AG04450 (cell line): Measurements from ENCODE around the gene KCNAB2. TPM values are rescaled to one million over a fixed set of nuclear protein-coding genes. Genes with fewer than 3 reads are reported as not detected.

Experiments used
- CTCF ChIA-PET: fragments of 300-600, 350-600 bp; formaldehyde crosslinking; extraction: SDS; loops from one replicate; lab custom pipeline; 2022; ENCODE audit warnings: antibody characterized with exemption, inconsistent platforms; lab: Charles Lee
- POLR2A ChIA-PET: fragments of 350-600 bp; formaldehyde crosslinking; extraction: SDS; loops from one replicate; lab custom pipeline; 2021; ENCODE audit warnings: antibody characterized with exemption, inconsistent platforms; lab: Yijun Ruan, JAX
- DNase-seq: peaks from one replicate; pipeline ENCODE4 v3.0.0-alpha.2; 2011; ENCODE audit warnings: low read depth, low spot score
- H3K27ac ChIP-seq: one replicate; pipeline ENCODE4 v1.5.1; 2012; ENCODE audit warnings: low read depth, low read length, control low read depth
- H3K27me3 ChIP-seq: one replicate; pipeline ENCODE4 v1.6.0; 2012; ENCODE audit warnings: low read length; ENCODE audit not compliant: control insufficient read depth, insufficient read depth
- H3K4me3 ChIP-seq: 2 replicates; pipeline ENCODE4 v1.5.1; 2011; ENCODE audit warnings: mild to moderate bottlenecking, low read depth, low read length, control low read depth
- H3K9me3 ChIP-seq: 2 replicates; pipeline ENCODE4 v1.5.1; 2012; ENCODE audit warnings: low read length; ENCODE audit not compliant: control insufficient read depth, insufficient read depth
- polyA plus RNA-seq: library from polyadenylated mRNA; depleted of rRNA; stranded (reverse); fragments of >200 nt; gene quantifications from 2 replicates; pipeline ENCODE4 v1.2.3, GENCODE V29; 2011
- TF ChIP-seq, protein P1 (sequence below): IDR thresholded peaks from 2 replicates; pipeline ENCODE4 v1.5.1; 2011; ENCODE audit warnings: low read depth, low read length, control low read depth, inconsistent platforms

The KCNAB2 gene
- polyA plus RNA-seq, 1 experiment, result 3.1 TPM

DNA sequence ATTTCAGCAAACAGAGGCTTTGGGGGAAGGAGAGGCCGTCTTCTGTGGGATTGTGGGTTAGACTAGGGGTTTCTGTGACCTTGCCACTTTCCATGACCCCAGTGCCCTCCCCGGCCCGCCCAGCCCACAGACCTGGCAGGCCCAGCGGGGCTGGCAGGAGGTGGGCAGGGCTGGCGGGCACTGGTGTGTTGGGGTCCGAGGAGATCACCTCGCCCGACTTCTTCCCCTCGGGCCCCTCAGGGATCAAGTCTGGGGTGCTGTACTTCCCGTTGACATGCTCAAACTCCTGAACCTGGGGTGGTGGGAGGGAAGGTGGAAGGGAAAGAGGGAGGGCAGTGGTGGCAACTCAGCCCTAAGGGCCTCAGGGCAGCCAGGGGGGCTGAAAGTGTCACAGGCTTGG lies 78.1 kb downstream of the KCNAB2 start:
- TF ChIP-seq, protein P1, sequence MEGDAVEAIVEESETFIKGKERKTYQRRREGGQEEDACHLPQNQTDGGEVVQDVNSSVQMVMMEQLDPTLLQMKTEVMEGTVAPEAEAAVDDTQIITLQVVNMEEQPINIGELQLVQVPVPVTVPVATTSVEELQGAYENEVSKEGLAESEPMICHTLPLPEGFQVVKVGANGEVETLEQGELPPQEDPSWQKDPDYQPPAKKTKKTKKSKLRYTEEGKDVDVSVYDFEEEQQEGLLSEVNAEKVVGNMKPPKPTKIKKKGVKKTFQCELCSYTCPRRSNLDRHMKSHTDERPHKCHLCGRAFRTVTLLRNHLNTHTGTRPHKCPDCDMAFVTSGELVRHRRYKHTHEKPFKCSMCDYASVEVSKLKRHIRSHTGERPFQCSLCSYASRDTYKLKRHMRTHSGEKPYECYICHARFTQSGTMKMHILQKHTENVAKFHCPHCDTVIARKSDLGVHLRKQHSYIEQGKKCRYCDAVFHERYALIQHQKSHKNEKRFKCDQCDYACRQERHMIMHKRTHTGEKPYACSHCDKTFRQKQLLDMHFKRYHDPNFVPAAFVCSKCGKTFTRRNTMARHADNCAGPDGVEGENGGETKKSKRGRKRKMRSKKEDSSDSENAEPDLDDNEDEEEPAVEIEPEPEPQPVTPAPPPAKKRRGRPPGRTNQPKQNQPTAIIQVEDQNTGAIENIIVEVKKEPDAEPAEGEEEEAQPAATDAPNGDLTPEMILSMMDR, result no peak
- H3K27ac ChIP-seq, result no peak overlapping the region
- POLR2A ChIA-PET, result no interaction called here
- CTCF ChIA-PET, result no interaction called here
- peaks cover 12% of the 10 kb centered on the region; the same call in 1 of the 2 replicates for H3K9me3 ChIP-seq
- no peak for DNase-seq
- H3K4me3 ChIP-seq, result no peak overlapping the region
- no peaks in the 10 kb centered on the region for H3K27me3 ChIP-seq

DNA sequence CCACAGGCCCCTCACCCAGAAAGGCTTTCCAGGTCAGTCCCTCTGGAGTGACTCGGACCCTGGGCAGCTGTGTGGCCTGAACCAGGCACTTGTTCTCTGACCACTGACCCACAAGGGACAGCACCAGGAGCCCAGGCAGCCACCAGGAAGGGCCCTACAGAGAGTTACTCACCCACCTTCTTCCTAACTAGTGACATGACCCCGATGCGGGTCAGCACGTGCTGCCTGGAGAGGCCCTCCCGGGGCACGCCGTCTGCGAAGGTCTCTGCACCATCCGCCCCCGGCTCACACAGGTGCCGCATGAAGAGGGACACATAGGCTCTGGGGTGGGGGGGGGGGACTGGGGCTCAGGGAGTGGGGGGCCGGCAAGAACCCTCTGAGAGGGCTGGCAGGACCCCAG lies 78.7 kb downstream of the KCNAB2 start:
- H3K27ac ChIP-seq, result no peak overlapping the region
- no peaks in the 10 kb centered on the region for H3K27me3 ChIP-seq
- no peak overlapping the region for H3K4me3 ChIP-seq
- ChIA-PET POLR2A (no interaction called here), CTCF (no interaction called here)
- no peak for DNase-seq
- peaks cover 16% of the 10 kb centered on the region; the same call in 1 of the 2 replicates for H3K9me3 ChIP-seq
- TF ChIP-seq, protein P1, result no peak

DNA sequence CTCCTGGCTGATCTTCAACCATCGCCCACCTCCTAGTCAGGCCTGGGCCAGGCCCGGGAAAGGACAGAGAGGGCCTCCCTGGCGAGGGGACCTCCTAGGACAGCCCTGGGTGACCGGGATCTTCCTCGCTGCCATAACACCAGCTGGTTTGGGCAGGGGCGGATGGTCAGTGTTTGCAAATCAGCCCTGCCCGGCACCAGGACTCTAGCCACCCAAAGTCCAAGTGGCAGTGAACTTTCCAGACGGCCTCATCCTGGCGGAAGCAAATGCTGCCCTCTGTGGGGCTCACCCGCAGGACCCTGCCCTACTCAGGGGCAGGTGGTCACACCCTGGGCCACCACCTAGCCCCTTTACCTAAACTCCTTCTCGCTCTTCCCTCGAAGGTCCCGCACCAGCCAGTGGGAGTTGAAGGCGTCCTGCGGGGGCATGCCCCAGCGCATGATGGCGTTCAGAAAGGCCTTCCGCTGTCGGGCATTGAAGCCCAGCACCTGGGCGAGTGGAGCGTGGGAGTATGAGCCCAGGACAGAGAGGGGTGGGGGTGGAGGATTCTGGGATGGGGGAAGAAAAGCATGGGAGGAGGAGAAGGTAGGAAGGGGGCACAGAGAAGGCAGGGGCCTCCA lies 79.2 kb downstream of the KCNAB2 start:
- ChIA-PET CTCF (no interaction called here), POLR2A (no interaction called here)
- Histone ChIP-seq H3K4me3 (no peak overlapping the region), H3K27me3 (peaks cover 2% of the 10 kb centered on the region), H3K27ac (no peak overlapping the region), H3K9me3 (peaks cover 16% of the 10 kb centered on the region; the same call in 1 of the 2 replicates)
- TF ChIP-seq, protein P1, result no peak
- no peak for DNase-seq

DNA sequence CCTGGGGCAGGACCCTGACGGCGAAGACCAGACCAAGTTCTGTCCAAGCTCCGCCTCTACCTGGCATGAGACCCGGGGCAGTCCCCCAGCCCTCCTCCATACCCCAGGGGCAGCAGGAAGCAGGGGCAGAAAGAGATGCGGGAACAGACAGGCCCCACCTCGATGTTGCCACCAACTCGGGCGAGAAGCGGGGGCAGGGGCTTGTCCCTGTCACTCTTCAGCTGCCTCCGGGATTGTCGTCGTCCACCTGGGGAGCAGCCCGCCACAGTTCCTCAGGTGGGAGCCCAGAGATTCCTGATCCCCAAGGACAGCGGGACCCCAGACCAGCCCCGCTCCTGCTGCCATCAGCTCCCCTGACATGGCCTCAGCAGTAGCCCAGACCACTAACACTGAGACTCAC lies 79.7 kb downstream of the KCNAB2 start:
- Histone ChIP-seq H3K9me3 (peaks cover 16% of the 10 kb centered on the region; the same call in 1 of the 2 replicates), H3K27me3 (peaks cover 2% of the 10 kb centered on the region), H3K4me3 (no peak overlapping the region), H3K27ac (no peak overlapping the region)
- CTCF ChIA-PET, result no interaction called here
- TF ChIP-seq, protein P1, result no peak
- POLR2A ChIA-PET, result no interaction called here
- no peak for DNase-seq

DNA sequence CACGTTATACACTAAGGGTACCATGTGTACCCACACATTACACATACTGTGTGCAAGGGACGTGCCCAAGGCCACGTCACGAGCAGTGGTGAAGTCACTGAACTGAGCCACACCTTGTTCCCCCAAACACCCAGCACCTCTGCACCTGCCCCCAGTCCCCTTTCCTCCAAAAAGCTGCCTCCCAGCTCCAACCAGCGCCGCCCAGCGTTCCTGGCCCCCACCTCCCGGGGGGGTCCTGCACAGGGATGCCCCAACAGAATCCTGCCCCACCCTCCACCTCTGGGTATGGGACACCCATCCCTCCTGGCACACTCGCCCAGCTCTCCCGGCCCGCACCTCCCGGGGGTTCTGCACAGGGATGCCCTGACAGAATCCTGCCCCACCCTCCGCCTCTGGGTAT lies 80.3 kb downstream of the KCNAB2 start:
- TF ChIP-seq, protein P1, result no peak
- Histone ChIP-seq H3K27me3 (peaks cover 2% of the 10 kb centered on the region), H3K27ac (no peak overlapping the region), H3K4me3 (no peak overlapping the region), H3K9me3 (peaks cover 18% of the 10 kb centered on the region; the same call in 1 of the 2 replicates)
- CTCF ChIA-PET, result no interaction called here
- no peak for DNase-seq
- POLR2A ChIA-PET, result no interaction called here
